Left renal cortex interstitium (tissue), 4 donors: ENCODE data around the gene SLC13A4. TPM values are rescaled to one million over a fixed set of nuclear protein-coding genes. Genes with fewer than 3 reads are reported as not detected.
"Not testable (repeated sequence)": the region's sequence is repeated elsewhere in the genome, so short reads cannot be mapped to it uniquely, and the experiment has no call there.

ENCODE experiments used
- DNase-seq, 4 donors: peaks; one replicate each; pipeline ENCODE4 v3.0.0-alpha.2; 2013; ENCODE audit warnings: low read depth in 4 of 4, low spot score in 2 of 4, missing footprints in 1 of 4
- polyA plus RNA-seq, 4 donors: library from polyadenylated mRNA; unstranded; fragments of 120-200 nt; gene quantifications; one replicate each; pipeline ENCODE4 v1.2.1, GENCODE V29; 2013; ENCODE audit not compliant: insufficient read length in 4 of 4

The SLC13A4 gene, protein sequence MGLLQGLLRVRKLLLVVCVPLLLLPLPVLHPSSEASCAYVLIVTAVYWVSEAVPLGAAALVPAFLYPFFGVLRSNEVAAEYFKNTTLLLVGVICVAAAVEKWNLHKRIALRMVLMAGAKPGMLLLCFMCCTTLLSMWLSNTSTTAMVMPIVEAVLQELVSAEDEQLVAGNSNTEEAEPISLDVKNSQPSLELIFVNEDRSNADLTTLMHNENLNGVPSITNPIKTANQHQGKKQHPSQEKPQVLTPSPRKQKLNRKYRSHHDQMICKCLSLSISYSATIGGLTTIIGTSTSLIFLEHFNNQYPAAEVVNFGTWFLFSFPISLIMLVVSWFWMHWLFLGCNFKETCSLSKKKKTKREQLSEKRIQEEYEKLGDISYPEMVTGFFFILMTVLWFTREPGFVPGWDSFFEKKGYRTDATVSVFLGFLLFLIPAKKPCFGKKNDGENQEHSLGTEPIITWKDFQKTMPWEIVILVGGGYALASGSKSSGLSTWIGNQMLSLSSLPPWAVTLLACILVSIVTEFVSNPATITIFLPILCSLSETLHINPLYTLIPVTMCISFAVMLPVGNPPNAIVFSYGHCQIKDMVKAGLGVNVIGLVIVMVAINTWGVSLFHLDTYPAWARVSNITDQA
- 1 to 10 TPM in 3 of 4 donors, under 1 TPM in 1; 0.71 to 7.2 (median 3.6) TPM for polyA plus RNA-seq

DNA sequence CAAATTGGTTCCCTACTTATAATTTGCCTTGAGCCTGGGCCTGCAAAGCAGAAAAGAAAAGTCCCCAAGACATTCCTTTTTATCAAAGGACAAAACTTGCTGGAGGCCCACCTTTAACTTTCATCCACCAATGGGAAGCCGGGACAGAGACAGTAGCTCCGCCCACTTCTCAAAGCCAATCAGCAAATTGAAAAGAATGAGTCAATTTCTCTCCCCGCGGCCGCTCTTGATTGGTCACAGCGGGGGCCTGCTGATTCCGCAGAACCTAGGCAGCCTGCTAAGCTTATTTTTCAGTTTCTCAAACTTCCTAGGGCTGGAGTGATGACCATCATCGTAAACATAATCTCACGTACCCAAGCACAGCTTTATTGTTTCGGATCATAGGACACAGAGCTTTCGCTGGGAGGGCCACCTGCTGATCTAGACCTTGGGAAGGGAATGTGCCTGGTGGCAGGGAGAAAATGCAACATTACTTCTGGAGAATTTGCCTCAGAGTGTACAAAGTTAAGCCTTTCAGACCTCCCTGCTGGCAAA, at the start of gene SLC13A4:
Gene SLC13A4 (minus strand): TSS at position 51 of the 534 bp plus-strand sequence. CDS start 690 bp downstream, outside the sequence.
- no peak for DNase-seq

DNA sequence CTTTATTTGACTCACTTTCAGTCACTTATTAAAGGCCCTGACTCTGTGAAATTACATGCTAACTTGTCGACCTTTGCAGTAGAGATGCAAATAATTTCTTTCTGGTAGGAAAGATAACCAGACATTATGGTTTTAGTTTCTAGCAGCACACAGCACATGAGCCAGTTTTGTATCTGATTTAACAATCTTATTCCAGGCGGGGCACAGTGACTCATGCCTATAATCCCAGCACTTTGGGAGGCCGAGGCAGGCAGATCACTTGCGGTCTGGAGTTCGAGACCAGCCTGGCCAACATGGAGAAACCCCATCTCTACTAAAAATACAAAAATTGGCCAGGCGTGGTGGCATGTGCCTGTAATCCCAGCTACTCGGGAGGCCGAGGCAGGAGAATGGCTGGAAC, 47.9 kb upstream of the SLC13A4 start:
- not testable (repeated sequence) for DNase-seq

DNA sequence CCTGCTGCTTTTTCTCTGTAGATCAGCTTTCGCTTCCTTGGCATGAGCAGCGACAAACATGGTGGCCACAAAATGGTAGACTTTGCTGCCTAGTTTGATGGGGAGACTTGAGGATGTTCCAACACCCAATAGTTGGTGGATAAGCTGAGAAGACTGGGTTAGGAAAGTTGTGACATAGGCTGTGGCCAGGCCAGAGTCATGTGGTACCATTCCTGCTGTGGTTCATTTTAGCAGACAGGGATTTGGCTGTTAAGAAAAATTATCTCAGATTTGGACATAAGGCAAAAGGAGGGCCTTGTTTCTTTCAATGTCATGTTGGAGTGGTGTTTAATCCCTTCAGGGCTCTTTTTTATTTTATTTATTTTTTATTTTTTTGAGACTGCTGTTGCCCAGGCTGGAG, 47.2 kb upstream of the SLC13A4 start:
- no peak for DNase-seq

DNA sequence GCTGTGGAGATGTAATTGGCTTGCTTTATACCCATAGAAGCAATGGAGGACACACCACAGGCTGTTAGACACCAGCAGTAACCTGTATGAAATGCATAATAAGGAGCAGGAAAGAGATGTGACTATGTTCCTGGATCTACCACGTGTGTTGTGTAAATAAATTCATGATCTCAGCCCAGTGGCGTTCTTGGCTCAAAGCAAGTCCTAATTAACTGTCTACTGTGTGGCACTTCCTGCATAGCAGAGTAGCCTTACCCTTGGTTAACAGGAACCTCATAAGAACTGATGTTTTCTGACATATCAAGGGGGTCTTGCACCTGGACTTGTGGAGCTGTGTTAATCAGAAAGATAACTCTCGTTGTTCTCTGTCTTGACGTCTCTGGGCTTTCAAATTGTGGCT, 46.3 kb upstream of the SLC13A4 start:
- DNase-seq, result no peak

DNA sequence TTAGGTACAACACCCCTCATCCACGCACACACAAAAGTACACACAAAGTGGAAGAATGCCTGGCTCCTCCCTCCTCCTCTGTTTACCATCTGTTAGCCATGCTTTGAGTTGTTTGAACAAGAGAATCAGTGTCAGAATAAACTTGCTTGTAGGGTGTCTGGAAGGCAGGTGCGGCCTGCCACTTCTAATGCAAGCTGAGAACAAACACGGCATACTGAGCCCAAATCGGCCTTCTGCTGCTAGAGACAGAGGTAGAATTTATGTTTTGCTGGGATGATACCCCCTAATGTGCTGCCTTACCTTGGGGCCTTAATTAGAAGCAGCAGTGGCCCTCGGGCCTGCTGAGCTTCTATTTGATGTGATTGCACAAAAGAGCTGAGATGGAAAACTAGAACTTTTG, 45.5 kb upstream of the SLC13A4 start:
- DNase-seq, result no peak

DNA sequence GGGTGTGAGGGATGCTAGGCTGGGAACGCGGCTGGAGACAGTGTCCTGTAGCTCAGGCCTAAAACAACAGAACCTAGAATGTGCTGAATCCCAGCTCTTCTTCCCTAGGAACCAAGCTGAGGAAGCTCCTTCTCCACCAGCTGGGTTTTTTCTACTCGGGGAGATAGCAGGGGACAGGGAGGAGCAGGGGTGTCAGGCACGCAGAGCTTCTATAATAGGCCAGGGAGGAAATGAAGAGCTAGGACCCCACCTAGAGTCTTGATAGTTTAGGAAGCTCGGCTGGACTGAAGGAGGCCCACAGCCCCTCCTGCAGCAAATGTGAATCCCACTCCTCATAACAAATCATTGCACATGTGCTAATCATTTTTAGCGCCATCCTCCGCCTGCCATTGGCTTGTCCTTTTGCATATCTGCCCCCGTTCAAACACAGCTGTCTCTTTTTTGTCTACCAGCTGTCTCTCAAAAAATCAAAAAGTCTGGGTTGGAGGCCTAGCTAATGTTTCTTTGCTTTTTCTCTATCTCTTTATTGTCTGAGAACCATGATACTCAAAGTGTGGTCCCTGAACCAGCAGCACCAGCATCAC, 44.7 kb upstream of the SLC13A4 start:
- no peak for DNase-seq

DNA sequence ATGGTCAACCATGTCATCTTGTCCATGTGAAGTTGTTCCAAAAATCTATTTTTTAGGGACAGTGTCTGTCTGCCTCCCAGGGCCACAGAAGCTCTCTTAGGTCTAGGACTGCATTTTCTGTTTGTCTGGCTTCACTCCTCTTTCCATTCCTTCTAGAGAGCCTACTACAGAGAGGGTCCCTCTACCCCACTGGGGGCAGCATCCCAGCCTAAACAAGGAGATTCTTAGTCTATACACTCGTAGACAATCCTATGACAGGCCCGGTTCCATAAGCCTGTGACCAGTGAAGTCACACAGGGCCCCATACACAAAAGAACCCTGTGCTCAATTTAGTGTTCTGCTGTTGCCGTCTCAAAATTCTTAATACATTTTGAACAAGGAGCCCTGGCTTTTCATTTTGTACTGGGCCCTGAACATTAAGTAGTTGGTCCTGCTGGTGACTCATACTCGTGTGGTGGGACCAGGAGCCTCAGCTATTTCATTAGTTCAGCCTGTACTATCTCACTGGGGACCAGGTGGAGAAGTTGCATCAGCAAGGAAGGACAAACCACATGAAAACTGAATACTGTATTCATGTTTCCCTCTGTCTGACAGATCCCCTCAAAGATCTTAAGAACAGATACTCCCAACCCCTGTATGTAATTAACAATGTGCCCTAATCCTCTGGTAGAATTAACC, 44.1 kb upstream of the SLC13A4 start:
- DNase-seq, result no peak

DNA sequence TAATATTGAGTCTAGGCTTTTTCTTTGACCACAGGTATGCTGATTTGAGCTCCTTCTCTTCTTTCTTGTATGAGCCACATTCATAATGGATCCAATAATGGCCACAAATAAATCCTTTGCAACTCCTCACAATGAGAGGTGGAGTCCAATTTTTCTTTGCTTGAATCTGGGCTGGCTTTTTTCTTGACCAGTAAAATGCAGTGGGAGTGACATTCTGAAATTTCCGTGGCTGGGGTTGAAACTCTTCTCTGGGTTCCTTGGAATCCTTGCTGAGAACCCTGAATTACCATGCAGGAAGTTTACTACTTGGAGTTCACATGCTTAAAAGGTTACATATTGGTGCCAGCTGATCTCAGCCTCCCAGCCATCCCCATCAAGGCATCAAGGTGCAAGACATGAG, 43.1 kb upstream of the SLC13A4 start:
- DNase-seq, result no peak

DNA sequence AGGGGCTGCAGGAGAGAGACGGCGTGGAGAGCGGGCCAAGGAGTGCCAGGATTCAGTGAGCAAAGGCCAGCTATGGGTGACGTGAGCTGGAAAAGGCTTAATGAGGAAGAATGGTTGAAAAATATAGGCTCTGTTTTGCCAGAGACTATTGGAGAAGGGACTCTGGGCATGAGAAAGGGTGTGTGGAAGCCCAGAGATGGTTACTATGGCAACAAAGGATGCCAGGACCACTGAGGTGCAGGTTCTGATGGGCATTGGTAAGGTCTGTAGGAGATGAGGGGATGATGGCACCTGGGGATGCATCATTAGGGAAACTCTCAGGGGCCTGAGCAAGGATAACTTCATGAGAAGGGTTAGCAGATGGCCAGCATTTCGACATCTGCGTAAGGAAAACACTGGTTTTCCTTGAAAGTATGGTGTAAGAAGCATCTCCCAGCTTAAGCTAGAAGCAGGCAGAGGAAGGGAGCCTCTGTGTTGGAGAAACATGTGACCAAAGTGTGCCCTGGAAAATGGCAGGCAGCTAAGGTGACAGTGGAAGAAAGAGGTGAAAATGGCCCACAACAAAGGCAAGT, 42.2 kb upstream of the SLC13A4 start:
- no peak for DNase-seq

DNA sequence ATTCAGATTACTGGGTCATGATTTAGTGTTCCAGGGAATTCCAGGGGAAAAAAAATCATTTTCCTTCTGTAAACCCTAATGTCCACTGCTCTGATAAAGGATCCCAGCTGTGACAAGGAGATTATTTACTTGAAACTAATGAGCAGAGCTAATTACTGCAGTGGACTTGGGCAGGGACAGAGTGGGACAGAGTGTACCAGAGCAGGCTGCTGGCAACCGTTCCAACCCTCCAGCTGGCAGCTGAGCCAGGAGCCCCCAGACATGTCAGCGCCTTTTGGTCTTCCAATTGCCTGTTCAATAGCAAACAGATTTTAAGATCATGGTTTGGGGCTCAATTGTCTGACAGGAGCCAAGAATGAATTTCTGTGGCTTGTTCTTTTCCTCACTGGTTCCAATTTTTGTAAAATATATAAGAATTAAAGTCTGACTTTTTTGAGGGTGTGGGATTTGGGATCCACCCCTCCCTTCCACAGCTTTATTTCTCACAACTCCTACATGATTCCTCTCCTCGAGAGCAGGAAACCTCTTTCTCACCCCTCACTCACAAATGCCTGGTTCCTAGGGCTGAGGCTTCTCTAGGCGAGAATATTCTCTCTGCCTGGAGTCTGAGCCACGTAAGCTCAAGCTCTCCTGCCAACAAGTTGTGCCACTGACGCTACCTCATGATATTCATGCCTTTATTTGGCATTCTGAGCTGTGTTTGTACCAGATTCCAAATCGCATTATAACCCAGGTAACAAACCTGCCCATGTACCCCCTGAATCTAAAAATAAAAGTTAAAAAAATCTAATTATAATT, 41.2 kb upstream of the SLC13A4 start:
- DNase-seq, result no peak

DNA sequence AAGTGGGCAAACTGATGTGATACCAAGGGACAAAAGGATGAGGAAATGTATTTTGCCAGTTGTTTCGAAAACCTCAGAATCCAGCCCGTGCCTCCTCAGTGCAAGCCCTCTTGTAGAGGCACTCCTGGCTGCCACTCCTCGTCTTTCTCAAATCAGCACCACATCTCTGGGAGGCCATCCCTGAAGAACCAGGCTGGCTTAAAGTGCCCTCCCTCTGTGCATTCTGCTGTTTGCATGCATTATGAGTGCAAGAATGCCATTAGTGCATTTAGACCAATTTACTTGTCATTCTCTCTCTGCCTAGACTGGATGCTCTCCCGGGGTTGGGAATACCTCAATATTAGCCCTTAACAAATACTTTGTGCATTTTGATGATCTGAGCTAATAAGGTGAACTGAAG, 40.5 kb upstream of the SLC13A4 start:
- DNase-seq, result no peak

DNA sequence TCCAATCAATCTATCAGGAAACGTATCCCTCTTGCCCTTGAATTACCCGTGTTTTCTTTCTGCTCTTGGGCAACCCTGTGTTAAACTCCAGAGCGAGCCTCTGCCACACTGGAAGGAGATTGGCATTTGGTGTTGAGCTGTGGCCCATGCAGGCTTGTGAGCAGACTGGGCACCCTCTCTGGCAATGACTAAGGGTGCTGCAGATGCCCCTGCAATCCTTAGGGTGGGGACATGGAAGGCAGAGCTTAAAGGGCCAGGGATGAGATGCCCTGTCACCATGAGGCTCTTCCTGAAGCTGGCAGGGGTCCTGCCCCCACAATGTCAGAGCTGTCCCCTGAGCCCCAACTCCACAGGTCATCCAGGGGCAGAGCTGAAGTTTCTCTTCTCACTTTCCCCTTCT, 40.1 kb upstream of the SLC13A4 start:
- no peak for DNase-seq

DNA sequence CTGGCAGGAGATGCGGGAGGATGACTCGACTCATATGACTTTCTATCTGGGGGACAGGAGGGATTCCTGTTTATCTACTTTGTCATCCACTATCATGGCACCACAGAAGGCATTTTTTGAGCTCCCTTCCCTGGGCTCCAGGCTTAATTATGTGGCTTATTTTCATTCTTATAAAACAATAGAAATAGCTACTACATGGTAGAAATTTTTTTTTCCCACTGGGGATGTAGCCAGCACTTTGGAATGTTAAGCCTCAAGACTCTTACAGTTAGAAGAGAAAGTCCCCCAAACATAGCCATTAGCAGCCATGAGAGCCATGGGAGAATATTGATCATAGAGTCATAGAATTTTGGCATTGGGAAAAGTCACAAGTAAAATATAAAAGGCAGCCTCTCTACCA, 35.3 kb upstream of the SLC13A4 start:
- no peak for DNase-seq

DNA sequence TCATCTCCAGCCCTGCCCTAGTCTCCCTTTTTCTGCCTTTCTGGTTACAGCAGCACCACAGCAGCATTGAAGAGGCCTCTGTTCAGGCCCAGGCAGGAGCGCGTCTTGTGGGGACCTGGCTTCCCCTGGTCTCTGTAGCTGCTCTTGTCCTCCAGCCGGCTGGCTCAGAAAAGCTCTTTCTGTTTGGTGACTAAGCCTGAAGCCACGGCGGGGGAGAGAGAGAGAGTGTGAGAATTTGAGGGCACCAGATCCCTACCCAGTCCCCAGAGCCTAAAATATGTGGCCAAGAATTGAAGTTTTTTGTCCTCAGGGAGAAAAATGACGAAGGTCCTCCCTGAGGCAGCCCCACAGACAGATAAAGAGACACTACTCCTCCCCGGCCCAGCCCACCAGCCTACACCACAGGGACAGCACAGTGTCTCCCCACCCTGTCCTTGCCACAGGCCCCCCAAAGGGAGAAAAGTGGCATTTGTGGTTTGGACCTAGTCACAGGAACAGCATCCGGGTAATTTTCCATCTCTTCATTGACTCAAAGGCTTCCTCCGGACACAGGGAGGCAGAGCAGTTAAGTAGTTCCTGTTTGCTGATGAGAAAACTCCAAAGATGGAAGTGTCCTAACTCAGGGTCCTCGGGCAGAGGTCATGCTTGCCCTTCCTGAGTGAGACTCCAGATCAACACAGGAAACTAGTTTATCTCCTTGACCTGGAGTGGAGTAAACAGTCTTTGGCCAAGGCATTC, 33.9 kb upstream of the SLC13A4 start:
- no peak for DNase-seq

DNA sequence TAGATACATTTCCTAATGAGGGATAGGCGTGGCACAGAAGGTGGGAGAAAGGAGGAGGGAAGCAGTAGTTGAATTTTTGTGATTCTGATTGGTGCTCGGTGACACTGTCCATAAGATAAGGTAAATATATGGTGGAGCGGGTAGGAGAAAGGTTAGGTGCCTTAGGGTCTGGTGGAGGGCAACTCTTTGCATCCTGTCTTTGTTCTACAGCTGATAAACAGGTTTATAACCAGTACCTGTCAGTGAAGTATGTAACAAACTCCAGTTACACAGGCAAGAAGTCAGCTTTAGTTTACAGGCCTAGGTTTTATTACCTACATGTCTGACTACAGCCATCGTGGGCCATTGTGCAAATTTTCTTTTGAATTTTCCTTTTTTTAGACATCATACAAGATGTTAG, 31.5 kb upstream of the SLC13A4 start:
- DNase-seq, result no peak

DNA sequence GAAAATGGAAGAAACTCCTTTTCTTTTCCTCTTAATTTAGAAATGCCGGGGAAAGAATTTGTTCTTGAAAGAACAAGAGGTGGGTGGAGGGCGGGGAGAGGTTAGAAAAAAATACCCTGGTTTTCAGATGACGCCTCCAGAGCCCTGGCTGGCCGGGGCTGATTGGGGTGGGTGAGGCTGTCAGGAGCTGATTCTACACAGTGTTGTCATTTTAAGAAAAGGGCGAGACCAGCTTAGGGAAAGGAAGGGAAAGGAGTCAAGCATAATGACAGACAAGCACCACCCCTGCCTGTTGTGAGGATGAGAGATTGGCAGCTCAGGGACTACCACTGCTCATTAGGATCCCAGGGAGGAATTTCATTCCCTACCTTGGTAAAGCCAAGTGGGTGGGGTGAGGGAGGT, 30.5 kb upstream of the SLC13A4 start:
- DNase-seq, result no peak

DNA sequence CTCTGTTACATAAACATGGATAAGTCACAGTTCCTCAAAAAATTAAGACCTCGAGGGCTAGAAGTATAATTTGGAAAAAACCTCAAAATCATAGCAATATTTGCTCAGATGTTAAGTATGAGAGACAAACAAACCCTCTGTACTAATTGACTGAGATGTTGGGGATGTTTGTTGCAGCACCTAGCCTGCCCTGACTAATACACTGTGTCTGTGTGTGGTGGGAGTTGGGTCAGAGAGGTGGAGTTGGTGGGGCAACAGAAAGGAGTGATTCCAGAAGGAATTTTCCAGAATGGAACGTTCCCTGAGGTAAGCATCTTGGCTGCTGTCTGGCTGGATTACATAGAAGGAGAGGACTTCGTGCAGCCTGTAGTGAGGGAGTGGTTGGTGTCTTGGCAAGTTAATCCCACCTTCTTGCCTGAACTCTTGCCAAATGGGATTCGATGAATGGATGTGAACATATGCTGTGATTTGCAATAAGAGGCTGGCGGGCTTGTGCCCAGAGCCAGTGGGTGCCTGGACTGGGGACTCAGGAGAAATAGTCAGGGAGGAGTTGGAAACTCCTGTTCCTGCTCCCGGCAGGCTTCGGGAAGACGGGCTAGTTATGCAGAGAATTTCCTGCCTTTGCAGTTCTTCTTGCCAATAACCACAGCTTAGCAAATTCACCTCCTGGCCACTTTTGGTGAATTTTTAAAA, 29.9 kb upstream of the SLC13A4 start:
- no peak for DNase-seq

DNA sequence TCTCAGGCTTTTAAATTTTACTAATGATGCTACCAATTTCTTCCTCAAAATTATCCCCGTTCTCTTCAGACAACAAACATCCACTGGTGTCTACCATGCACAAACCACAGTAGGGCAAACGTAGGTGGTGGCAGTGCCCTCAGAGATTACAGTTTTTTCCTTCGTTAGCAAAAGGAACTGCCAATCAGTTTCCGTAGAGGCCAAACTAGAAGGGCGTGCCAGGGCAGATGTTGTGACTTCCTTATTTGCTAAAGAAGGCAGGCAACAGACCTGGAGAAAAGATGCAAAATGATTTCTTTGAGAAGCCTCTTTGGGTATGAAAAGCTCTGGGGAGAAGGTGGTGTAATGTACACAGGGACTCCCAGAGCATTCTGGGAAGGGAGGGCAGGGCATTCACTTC, 28.2 kb upstream of the SLC13A4 start:
- no peak for DNase-seq

DNA sequence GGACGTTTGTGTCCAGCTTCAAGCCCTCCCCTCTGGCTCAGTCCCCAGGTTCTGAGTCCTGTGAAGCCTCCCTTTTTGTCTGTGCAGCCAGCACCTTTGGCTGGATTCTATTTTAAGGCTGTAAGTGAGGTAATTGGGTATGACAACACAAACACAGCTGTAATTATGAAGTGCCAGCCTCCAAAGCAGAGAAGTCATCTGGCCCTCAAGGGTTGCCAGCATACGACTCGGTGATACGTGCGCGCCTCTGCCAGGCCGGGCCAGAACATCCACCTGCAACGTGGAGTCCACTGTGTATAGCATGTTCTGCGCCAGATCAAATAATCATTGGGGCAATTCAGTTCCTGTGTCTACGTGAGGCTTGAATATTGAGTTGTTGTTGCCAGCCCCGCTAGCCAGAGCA, 27.4 kb upstream of the SLC13A4 start:
- DNase-seq, result no peak
